Fibroblast of skin of scalp (primary cell): ENCODE results near the gene NREP.

Source experiments
- DNase-seq: peaks from one replicate; pipeline ENCODE4 v3.0.0-alpha.2; 2013

NREP gene

DNA sequence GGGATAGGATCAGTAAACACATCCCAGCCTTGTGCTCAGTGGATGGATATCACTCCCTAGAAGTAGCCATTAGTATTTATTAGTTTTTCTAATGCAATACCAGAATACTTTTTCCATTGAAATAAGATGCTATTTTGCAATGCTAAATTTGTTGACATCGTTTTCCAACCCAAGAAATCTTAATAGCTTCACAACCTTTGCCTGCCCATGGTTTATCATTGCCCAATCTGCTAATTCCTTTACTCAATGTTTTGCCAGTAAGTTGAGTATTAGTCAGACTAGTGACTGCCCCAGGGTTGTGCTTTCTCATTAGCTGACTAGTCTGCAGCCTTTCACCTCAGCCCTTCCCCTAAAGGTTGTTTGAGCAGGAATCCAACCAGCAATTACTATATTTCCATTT lies 62.9 kb downstream of the NREP start:
- no peak for DNase-seq

DNA sequence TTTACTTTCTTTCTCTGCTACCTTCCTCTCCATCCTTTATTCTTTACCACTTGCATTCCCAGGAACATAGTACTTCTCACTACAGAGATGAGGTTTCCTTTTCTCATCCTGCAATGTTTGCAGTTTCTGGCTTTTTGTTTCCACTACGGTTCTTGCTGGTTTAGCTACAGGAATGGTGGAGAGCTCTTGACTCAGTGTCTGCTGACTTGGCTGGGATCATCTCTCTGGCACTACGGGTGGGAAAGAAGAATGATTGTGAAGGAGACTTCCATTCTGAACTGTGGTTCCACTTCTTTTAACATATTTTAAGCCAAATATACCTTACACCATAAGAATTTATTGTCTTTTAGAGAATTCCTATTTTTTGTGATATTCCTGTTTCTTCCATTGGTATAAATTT lies 65.1 kb downstream of the NREP start:
- DNase-seq, result no peak

GRCh38 chr5:111691508-111691907 lies 65.5 kb downstream of the NREP start:
- no peak for DNase-seq

GRCh38 chr5:111689357-111689935 lies 67.5 kb downstream of the NREP start:
- DNase-seq, result no peak

- no peak for DNase-seq
Observed at GRCh38 chr5:111685969-111686368, 71.0 kb downstream of the NREP start.

DNA sequence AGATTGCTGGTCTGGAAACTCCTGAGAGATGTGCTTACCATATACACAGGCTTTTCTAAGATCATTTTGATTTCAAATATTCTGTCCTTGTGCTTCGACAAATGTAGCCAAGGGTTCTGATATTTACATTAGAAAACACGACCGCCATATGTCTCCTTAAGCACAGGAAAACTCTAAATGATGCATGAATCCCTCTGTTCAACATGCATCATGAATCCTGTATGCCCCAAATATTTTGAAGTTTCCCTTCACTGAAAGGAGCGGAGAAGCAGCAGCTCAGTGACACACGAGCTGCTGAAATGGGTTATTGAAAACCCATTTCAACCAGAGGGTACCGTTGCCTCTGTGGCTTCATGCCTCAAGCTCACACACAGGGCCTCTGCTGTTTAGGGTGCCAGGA lies 74.4 kb downstream of the NREP start:
- DNase-seq, result no peak

GRCh38 chr5:111682121-111682520 lies 74.9 kb downstream of the NREP start:
- DNase-seq, result no peak

- DNase-seq, result no peak
Observed at GRCh38 chr5:111681414-111682120, 75.4 kb downstream of the NREP start.

- DNase-seq, result peak; percentile 96
Observed at GRCh38 chr5:111680737-111681413, 76.1 kb downstream of the NREP start.

DNA sequence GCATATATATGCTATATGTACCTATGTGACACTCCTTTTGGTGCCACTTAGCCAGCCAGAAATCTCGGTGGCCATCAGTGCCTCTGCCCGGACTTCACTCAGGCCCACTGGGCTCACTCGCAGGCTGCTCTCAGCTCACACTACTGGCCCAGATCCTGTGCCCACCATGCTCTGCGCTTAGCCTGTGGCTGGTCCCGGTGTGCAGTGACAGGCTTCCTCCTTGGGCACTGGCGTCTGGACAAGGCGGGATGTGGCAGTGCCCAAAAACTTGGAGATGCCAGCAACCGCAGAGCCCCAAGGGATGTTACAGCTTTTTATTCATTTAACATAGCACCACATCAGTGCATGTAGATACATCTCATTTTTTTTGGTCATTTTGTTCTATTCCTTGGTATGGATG lies 77.4 kb downstream of the NREP start:
- DNase-seq, result no peak
